ENCODE results near the gene KLF1.
"Not testable (repeated sequence)": the region's sequence is repeated elsewhere in the genome, so short reads cannot be mapped to it uniquely, and the experiment has no call there.

The KLF1 gene

DNA sequence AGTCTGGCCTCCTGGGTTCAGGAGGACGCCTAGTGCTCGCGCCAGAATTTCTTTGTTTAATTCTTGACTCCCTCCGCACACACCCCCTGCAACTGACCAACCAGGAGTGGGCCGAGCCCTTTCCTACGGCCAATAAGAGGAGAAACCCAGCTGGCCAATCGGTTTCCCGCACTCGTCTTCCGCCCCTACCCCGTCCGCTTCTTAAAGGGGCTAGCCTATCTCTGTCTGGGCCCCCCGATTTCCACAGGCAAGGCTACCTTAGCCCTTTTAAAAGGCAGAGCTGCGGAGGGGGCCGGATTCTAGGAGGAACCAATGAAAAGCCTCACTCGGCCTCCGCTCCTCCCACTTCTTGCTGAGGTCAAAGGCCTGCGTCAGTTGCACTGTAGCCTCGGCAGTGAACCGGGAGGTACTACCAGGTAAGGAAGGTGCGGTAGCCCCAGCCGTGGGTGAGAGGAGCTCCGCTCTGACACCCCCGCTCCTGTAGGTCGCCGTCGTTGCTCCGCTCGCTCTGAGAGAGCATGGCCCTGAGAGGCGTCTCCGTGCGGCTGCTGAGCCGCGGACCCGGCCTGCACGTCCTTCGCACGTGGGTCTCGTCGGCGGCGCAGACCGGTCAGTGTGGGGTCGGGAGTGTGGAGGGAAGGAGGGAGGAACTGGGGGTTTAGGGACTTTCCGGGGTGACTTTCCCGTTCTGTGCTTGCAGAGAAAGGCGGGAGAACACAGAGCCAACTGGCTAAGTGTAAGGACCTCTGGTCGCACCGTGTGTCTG is 4.0 kb upstream of the KLF1 start, which contains the start of gene GCDH:
GCDH (plus strand) TSS at position 374 of the 766 bp plus-strand sequence; CDS start at position 519, 145 bp downstream.
- peak; percentile 98 for DNase-seq

DNA sequence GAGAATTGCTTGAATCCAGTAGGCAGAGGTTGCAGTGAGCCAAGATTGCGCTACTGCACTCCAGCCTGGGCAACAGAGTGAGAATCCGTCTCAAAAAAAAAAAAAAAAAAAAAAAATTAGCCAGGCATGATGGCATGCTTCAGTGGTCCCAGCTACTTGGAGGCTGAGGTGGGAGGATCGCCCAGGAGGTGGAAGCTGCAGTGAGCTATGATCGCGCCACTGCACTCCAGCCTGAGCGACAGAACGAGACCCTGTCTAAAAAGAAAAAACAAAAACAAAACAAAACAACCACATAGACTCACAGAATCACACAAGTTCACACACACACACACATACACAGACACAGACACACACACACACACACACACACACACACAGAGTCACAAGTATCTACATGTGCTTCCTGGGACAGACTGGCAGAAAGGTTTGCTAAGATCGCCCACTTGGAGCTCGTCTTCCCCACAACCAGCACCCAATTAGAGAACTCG is 3.3 kb upstream of the KLF1 start:
- not testable (repeated sequence) for DNase-seq

DNA sequence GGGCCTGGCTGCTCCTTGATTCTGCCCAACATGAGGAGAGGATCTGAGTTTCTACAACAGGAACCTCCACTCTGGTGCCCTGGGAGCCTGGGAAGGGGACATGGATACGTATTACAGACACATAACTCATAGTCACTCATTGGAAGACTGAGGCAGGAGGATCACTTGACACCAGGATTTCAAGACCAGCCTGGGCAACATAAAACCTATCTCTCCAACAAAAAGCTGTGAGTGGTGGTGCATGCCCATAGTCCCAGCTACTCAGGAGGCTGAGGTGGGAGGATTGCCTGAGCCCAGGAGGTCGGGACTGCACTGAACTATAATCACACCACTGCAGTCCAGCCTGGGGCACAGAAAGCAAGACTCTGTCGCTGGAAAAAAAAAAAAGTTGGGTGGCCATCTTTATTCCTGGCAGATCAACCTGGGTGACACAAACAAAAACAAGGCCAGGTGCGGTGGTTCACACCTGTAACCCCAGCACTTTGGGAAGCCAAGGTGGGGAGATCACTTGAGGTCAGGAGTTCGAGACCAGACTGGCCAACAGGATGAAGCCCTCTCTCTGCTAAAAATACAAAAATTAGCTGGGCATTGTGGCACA is 1.1 kb upstream of the KLF1 start:
- DNase-seq: no peak

DNA sequence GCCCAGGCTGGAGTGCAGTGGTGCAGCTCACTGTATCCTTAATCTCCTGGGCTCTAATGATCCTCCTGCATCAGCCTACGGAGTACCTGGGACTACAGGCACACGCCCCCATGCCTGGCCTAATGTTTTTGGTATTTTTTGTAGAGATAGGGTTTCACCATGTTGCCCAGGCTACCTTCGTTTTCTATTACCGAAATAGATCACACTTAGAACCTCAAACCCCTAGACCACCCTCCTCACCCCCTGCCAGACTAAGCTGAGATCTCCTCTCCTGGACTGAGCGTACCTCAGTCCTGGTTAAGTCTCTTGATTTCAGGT is 391 bp downstream of the KLF1 start:
- no peak for DNase-seq

DNA sequence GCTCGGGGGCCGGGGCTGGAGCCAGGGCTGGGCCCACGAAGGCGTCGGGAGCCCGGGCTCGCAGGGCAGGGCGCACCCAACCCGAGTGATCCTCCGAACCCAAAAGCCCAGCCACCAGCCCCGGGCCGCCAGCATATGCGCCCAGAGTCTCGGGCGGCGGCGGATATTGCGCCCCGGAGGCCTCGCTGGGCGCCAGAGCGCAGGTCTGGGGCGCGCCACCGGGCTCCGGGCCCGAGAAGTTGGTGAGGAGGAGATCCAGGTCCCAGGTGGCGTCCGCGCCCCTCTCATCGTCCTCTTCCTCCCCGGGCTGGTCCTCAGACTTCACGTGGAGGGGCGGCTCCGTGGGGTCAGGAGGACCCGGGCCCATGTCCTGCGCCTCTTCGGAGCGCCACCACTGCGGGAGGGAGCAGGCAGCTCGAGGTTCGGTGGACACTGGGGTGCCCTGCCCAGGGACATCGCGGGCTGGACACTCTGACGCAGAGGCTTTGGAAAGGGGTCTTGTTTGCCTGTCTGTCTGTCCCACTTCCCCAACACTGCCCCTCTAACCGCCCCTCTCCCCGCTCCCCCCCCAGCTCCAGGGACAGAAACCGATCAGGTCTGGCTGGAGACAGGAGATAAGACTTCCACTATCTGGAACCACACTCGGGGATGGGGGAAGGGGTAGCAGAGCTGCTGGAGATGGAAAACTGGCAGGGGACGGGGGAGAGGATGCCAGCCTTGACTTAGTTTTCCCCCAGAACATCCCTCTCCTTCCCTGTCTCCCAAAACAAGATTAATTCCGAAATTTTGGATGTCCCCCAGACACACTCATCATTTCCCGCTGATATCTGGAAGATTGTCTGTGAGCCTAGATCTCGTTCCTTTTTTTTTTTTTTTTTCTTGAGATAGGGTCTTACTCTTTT is 1.0 kb downstream of the KLF1 start:
- no peak for DNase-seq

DNA sequence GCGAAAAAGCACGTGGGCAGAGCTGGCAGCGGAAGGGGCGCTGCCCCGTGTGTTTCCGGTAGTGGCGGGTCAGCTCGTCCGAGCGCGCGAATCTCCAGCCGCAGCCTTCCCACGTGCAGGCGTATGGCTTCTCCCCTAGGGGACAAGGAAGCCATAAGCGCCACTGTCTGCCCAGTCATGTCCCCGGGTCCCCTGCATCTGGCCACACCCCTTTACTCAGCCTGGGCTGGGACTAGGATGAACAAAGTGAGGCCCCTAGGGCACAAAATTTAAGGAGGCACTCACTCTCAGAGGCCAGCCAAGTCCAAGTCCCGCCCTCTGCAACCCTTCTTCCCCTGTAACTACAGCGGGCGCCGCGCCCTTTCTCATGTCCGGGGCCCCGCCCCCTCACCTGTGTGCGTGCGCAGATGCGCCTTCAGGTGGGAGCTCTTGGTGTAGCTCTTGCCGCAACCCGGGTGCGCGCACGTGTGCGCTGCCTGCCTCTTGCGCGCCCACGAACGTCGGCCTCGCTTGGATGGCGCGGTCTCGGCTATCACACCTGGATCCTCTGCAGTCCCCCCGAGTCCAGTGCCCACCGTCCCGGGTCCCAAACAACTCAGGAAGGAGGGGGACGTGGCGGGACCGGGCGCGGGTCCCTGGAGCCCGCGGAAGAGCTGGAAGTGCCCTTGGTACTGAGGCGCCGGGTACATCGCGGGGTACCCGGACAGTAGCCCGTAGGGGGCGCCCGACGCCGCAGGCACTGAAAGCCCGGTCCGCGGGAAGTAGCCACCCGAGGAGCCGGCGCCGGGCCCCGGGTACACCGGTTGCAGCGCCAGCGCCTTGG is 1.9 kb downstream of the KLF1 start:
- DNase-seq: no peak

DNA sequence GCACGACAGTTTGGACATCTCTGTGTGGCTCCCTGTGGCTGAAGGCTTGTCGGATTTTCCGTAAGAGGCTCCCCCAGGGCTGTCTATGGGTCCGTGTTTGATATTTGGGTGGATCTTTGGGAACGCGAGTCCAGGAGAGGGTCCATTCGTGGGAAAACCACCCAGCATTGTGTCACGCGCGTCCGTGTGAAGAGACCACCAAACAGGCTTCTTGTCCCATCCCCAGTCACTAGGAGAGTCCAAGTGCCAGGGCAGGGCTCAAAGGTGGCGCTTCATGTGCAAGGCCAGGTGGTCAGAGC is 2.4 kb downstream of the KLF1 start:
- DNase-seq: no peak

DNA sequence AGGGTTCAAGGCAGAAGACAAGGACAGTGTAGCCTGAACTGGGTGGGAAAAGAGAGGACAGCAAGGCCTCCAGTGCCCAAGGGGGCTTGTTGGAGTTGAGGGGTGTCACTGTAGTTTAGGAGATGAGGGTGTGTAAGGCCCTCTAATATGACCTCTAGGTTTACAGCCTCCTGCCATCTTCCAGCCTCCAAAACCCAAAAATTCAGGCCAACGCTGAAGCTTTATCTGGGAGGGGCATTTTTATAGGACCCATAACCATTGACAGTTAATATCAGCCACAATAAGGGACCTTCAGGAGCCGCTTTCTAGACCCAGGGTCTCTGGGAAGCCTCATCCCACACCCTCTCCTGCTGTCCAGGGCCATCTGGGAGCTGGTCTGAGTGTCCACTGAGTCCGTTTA is 2.8 kb downstream of the KLF1 start:
- DNase-seq: no peak

DNA sequence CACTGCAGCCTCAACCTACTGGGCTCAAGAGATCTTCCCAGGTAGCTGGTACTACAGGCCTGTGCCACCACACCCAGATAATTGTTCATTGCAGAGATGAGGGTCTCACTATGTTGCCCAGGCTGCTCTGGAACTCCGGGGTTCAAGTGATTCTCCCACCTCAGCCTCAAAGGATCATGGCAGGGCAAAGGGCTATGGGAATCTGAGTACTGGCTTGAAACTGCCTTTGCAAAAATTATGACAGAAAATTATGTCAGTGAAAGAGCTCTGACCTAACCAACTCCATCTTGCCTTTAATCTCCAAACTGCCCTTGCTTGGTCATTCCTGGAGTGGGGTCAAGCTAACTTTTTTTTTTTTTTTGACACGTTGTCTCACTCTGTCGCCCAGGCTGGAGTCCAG is 4.4 kb downstream of the KLF1 start:
- DNase-seq: no peak

DNA sequence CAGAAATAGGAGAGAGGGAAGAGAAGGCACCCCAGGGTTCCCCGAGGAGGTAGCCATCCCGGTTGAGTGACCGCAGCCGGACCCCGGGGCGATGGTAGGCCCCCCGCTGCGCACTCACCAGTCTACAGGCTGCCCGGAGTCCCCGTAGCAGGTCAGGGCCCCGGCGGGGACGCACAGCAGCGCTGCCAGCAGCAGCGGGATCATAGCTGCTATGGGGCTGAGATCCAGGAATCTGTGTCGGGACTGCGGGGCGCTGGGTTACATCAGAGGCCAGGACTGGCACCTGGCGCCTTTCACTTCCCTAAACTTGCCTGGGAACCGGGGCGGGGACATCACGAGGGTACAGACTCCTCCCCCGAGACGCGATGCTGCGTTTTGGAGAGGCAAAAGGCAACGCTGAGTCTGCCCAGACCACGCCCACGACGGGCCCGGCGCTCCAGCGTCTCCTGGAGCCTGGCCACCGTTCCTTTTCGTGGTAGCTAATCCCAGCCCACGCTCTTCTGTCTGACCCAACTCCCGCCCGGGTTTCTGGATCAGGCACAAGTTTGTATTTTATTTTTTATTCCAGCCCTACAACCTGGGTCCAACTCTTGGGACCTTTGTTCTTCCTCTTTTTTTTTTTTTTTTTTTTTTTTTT is 5.7 kb downstream of the KLF1 start, which contains the start of gene DNASE2:
DNASE2 (minus strand) TSS at position 278 of the 637 bp plus-strand sequence; CDS start at position 204, 74 bp downstream.
- peak; percentile 69 for DNase-seq

DNA sequence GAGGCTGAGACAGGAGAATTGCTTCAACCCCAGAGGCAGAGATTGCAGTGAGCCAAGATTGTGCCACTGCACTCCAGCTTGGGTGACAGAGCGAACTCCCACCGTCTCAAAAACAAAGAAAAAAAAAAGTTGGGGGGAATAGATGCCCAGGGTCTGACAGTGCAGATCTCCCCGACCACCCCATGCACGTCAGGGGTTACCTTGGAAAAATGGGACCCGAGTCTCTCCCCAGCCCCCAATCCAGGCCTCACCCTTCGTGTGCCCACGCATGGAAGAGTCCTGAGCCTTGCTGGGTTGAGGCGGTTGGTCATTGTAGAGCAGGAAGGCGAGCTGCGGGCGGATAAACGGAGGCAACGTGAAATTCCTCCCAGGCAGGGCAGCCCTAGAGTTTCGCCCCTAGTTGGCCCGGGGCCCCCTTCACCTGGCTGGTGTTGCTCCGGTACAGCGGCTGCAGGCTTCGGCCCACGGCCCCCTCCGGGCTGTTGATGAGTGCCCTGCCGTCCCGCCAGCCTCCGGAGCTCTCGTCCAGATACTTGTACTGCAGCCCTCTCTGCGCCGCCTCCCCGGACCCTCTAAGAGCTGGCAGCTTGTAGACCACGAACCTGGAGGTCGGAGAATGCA is 6.3 kb downstream of the KLF1 start:
- DNase-seq: no peak

DNA sequence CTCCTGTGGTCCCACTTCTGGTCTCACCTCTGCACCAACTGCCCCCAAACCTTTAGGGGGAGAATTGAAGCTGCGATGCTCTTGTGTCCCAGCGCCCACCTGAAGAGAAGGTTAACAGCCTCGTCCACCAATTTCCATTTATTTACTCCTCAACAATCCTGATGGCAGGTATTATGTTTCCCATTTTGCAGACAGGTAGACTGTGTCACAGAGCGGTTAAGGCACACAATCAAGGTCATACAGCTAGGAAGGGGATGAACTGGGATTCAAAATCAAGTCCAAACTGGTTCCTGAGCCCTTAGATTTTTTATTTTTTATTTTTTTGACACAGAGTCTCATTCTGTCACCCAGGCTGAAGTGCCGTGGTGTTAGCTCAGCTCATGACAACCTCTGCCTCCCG is 11.9 kb downstream of the KLF1 start:
- DNase-seq: no peak

DNA sequence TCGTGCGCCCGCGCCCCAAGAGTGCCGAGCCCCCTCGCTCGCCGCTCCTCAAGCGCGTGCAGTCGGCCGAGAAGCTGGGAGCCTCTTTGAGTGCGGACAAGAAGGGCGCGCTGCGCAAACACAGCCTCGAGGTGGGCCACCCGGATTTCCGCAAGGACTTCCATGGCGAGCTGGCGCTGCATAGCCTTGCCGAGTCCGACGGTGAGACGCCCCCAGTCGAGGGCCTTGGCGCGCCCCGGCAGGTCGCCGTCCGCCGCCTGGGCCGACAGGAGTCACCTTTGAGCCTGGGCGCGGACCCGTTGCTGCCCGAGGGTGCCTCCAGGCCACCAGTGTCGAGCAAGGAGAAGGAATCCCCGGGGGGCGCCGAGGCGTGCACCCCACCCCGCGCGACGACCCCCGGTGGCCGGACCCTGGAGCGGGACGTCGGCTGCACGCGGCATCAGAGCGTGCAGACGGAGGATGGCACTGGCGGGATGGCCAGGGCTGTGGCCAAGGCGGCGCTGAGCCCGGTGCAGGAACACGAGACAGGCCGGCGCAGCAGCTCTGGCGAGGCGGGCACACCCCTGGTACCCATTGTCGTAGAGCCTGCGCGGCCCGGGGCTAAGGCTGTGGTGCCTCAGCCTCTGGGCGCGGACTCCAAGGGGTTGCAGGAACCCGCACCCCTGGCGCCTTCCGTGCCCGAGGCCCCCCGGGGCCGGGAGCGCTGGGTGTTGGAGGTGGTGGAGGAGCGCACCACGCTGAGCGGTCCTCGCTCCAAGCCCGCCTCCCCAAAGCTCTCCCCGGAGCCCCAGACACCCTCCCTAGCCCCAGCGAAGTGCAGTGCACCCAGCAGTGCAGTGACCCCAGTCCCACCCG is 12.9 kb downstream of the KLF1 start:
- DNase-seq: no peak

DNA sequence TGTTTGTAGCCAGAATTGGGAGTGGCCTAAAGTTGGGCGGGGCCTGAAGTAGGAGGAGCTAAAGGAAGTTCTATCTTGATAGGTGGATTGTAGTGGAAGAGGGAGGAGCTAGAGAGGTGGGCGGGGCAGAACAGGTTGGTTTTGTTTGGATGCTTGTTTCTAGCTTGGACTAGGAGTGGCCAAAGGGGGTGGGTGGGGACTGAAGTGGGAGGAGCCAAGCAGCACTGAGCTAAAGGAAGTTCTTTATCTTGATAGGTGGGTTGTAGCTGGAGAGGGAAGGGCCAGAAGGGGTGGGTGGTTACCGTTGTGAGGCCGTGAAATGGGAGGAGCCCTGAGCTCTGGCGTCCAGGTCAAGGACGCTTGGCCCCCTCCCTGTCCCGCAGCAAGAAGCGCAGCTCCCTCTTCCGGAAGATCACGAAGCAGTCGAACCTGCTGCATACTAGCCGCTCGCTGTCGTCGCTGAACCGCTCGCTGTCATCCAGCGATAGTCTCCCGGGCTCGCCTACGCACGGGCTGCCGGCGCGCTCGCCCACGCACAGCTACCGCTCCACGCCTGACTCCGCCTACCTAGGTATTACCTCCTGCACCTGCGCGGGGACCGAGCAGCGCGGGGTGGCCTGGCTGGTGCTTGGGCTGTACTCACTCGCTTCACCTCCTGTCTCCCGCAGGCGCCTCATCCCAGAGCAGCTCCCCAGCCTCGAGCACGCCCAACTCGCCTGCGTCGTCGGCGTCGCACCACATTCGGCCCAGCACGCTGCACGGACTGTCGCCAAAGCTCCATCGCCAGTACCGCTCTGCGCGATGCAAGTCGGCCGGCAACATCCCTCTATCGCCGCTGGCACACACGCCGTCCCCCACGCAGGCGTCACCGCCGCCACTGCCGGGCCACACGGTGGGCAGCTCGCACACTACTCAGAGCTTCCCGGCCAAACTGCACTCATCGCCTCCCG is 13.8 kb downstream of the KLF1 start:
- DNase-seq: no peak

DNA sequence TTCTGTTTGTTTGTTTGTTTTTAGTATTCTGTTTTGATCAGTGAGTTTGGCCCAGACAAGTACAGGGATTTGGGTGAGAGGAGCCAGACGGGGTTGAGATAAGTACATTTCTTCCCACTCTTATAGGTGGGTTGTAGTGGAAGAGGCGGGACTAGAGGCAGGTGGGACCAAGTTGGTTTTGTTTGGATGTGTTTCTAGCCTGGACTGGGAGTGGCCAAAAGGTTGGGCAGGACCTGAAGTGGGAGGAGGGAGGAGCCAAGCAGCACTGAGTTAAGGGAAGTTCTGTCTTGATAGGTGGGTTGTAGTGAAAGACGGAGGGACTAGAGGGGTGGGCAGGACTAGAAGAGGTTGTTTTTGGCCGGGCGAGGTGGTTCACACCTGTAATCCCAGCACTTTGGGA is 14.7 kb downstream of the KLF1 start:
- no peak for DNase-seq

DNA sequence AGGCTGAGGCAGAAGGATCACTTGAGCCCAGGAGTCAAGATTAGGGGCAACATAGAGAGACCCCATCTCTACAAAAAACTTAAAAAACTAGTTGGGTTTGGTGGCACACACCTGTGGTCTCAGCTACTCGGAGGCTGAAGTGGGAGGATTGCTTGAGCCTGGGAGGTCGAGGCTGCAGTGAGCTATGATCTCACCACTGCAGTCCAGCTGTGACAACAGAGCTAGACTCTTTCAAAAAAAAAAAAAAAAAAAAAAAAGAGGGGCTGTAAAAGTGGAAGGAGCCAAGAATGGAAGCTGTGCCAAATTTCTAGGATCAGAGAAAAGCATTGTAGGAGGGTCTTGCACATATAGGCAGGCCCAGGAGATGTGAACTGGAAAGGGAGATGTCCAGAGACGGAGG is 15.3 kb downstream of the KLF1 start:
- DNase-seq: no peak

DNA sequence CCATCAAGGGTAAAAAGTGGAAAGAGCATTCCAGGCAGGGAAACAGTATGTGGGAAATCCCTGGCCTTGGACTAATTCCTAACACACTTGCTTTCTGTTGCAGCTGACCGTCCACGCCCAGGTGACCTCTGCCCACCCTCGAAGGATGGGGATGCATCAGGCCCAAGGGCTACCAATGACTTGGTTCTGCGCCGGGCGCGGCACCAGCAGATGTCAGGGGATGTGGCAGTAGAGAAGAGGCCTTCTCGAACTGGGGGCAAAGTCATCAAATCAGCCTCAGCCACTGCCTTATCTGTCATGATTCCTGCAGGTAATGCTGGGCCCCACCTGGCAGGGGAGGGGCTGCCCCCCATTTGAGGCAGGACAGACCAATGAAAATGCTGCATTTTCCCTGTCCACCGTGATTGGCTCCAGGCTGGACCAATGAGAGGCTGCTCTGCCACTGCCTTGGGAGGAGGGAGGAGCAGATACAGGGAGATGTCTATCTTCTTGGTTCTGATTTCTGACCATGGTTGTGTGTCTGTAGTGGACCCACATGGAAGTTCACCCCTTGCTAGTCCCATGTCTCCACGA is 18.4 kb downstream of the KLF1 start:
- DNase-seq: no peak

DNA sequence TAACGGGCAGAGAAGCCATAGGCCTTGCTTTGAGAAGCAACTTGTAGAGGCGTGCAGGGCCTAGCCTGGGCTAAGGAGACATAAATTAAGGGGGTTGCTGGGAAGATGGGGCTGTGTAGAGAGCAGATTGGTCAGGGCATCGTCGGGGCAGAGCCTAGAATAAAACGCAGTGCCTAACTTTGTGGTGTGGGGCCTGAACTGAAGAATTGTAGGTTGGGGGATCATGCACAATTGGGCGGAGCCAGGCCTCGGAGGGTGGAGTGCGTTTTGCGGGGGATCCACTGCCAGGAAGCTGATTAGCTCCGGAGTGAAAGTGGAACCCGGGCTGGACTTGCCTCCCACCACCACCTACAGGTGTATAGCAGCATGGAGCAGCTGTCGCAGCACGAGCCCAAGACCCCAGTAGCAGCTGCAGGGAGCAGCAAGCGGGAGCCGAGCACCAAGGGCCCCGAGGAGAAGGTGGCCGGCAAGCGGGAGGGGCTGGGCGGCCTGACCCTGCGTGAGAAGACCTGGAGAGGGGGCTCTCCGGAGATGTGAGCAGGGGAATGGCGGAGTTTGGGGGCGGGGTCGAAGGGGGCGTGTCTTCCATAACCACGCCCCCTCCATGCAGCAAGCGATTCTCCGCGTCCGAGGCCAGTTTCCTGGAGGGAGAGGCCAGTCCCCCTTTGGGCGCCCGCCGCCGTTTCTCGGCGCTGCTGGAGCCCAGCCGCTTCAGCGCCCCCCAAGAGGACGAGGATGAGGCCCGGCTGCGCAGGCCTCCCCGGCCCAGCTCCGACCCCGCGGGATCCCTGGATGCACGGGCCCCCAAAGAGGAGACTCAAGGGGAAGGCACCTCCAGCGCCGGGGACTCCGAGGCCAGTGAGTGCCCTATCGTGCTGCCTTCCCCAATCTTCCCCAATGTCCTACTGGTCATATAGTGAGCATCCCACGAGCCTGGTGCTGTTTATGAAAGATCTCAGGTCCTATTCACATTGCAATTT is 19.6 kb downstream of the KLF1 start:
- DNase-seq: no peak
